ACC112 (cell line): ENCODE results near the gene ANO4.
A peak's percentile ranks its signal among the peaks of the same experiment; 100 is the strongest.
"Not testable (repeated sequence)": the region's sequence is repeated elsewhere in the genome, so short reads cannot be mapped to it uniquely, and the experiment has no call there.

Source experiments
- H2AFZ ChIP-seq: fragments of 200-600 bp; sonication (generic); one replicate; pipeline ENCODE4 v1.6.0; 2017; ENCODE audit warnings: antibody characterized with exemption, low read length; ENCODE audit not compliant: unreplicated experiment
- H3K27ac ChIP-seq: fragments of 200-600 bp; sonication (generic); 2 replicates; pipeline ENCODE4 v1.5.1; 2014; ENCODE audit warnings: low read depth, mild to moderate bottlenecking, antibody characterized with exemption, low read length, moderate library complexity
- H3K27me3 ChIP-seq: fragments of 200-600 bp; sonication (generic); 2 replicates; pipeline ENCODE4 v1.6.1; 2014; ENCODE audit warnings: mild to moderate bottlenecking, antibody characterized with exemption, low read length, moderate library complexity, mixed read lengths; ENCODE audit not compliant: insufficient read depth
- H3K36me3 ChIP-seq: fragments of 200-600 bp; sonication (generic); 2 replicates; pipeline ENCODE4 v1.6.1; 2016; ENCODE audit warnings: mild to moderate bottlenecking, antibody characterized with exemption, low read length, moderate library complexity, mixed read lengths; ENCODE audit not compliant: insufficient read depth
- H3K4me1 ChIP-seq: fragments of 200-600 bp; sonication (generic); one replicate; pipeline ENCODE4 v1.6.1; 2016; ENCODE audit warnings: low read length, mixed read lengths; ENCODE audit not compliant: insufficient read depth, unreplicated experiment, control insufficient read depth
- H3K4me3 ChIP-seq: fragments of 200-600 bp; sonication (generic); 2 replicates; pipeline ENCODE4 v1.5.1; 2014; ENCODE audit warnings: mild to moderate bottlenecking, low read depth, low read length
- H3K79me2 ChIP-seq: fragments of 200-600 bp; sonication (generic); one replicate; pipeline ENCODE4 v1.6.0; 2016; ENCODE audit warnings: low read length; ENCODE audit not compliant: control insufficient read depth, unreplicated experiment, insufficient read depth

Gene ANO4

GRCh38 chr12:101111441-101111840 is 316.9 kb downstream of the ANO4 start:
- Histone ChIP-seq H3K4me3 (no peak overlapping the region), H3K79me2 (no peaks in the 10 kb centered on the region), H3K4me1 (no peaks in the 10 kb centered on the region), H2AFZ (no peak overlapping the region), H3K27me3 (no peaks in the 10 kb centered on the region), H3K36me3 (no peaks in the 10 kb centered on the region), H3K27ac (no peak overlapping the region)

GRCh38 chr12:101115326-101115725 is 320.8 kb downstream of the ANO4 start:
- H3K27me3 ChIP-seq: no peaks in the 10 kb centered on the region
- H3K27ac ChIP-seq: no peak overlapping the region
- H3K4me1 ChIP-seq: no peaks in the 10 kb centered on the region
- no peak overlapping the region for H3K4me3 ChIP-seq
- no peak overlapping the region for H2AFZ ChIP-seq
- no peaks in the 10 kb centered on the region for H3K79me2 ChIP-seq
- no peaks in the 10 kb centered on the region for H3K36me3 ChIP-seq

- Histone ChIP-seq H3K4me1 (no peaks in the 10 kb centered on the region), H3K4me3 (no peak overlapping the region), H3K36me3 (no peaks in the 10 kb centered on the region), H2AFZ (no peak overlapping the region), H3K27ac (no peak overlapping the region), H3K27me3 (no peaks in the 10 kb centered on the region), H3K79me2 (no peaks in the 10 kb centered on the region)
These were observed 322.3 kb downstream of the ANO4 start for GRCh38 chr12:101116911-101117310.

- Histone ChIP-seq H3K4me3 (no peak overlapping the region), H3K27ac (no peak overlapping the region), H3K36me3 (no peaks in the 10 kb centered on the region), H2AFZ (no peak overlapping the region), H3K4me1 (no peaks in the 10 kb centered on the region), H3K27me3 (no peaks in the 10 kb centered on the region), H3K79me2 (no peaks in the 10 kb centered on the region)
These were observed 323.3 kb downstream of the ANO4 start for GRCh38 chr12:101117842-101118241.

GRCh38 chr12:101127521-101128219 is 333.1 kb downstream of the ANO4 start:
- Histone ChIP-seq H3K36me3 (no peaks in the 10 kb centered on the region), H3K4me3 (no peak overlapping the region), H3K79me2 (no peaks in the 10 kb centered on the region), H2AFZ (no peak overlapping the region), H3K27me3 (no peaks in the 10 kb centered on the region), H3K27ac (peak overlapping the region; percentile 31), H3K4me1 (peaks cover 15% of the 10 kb centered on the region)

GRCh38 chr12:101145777-101146431 is 351.3 kb downstream of the ANO4 start:
- H3K4me3 ChIP-seq, H3K79me2 ChIP-seq, H3K27ac ChIP-seq, H3K4me1 ChIP-seq, H3K27me3 ChIP-seq, H2AFZ ChIP-seq, H3K36me3 ChIP-seq: not testable (repeated sequence)

- H3K27ac ChIP-seq: no peak overlapping the region
- H3K4me1 ChIP-seq: no peaks in the 10 kb centered on the region
- H3K79me2 ChIP-seq: no peaks in the 10 kb centered on the region
- H3K36me3 ChIP-seq: no peaks in the 10 kb centered on the region
- H3K27me3 ChIP-seq: peaks cover 13% of the 10 kb centered on the region
- H3K4me3 ChIP-seq: no peak overlapping the region
- no peak overlapping the region for H2AFZ ChIP-seq
These were observed 370.7 kb downstream of the ANO4 start for GRCh38 chr12:101165319-101165718.

- H3K27ac ChIP-seq: no peak overlapping the region
- no peaks in the 10 kb centered on the region for H3K36me3 ChIP-seq
- peaks cover 13% of the 10 kb centered on the region for H3K27me3 ChIP-seq
- H3K4me1 ChIP-seq: no peaks in the 10 kb centered on the region
- H3K4me3 ChIP-seq: no peak overlapping the region
- H2AFZ ChIP-seq: no peak overlapping the region
- H3K79me2 ChIP-seq: no peaks in the 10 kb centered on the region
These were observed 372.3 kb downstream of the ANO4 start for GRCh38 chr12:101166866-101167265.

- H3K27ac ChIP-seq: no peak overlapping the region
- H3K79me2 ChIP-seq: no peaks in the 10 kb centered on the region
- no peak overlapping the region for H3K4me3 ChIP-seq
- no peaks in the 10 kb centered on the region for H3K4me1 ChIP-seq
- H3K27me3 ChIP-seq: peaks cover 13% of the 10 kb centered on the region
- H3K36me3 ChIP-seq: no peaks in the 10 kb centered on the region
- no peak overlapping the region for H2AFZ ChIP-seq
These were observed 373.4 kb downstream of the ANO4 start for GRCh38 chr12:101168001-101168400.

GRCh38 chr12:101172316-101172715 is 377.7 kb downstream of the ANO4 start:
- Histone ChIP-seq H3K4me3 (no peak overlapping the region), H3K27me3 (peaks cover 13% of the 10 kb centered on the region), H3K27ac (no peak overlapping the region), H2AFZ (no peak overlapping the region), H3K4me1 (no peaks in the 10 kb centered on the region), H3K36me3 (no peaks in the 10 kb centered on the region), H3K79me2 (no peaks in the 10 kb centered on the region)

- no peaks in the 10 kb centered on the region for H3K36me3 ChIP-seq
- H3K79me2 ChIP-seq: no peaks in the 10 kb centered on the region
- no peak overlapping the region for H2AFZ ChIP-seq
- no peak overlapping the region for H3K4me3 ChIP-seq
- no peaks in the 10 kb centered on the region for H3K4me1 ChIP-seq
- H3K27me3 ChIP-seq: peaks cover 22% of the 10 kb centered on the region
- H3K27ac ChIP-seq: no peak overlapping the region
These were observed 378.7 kb downstream of the ANO4 start for GRCh38 chr12:101173197-101173749.
